HG03280 (cell line): ENCODE data around the gene IL16.
A peak's percentile ranks its signal among the peaks of the same experiment; 100 is the strongest.

Source experiments
- ATAC-seq: cut with Tn5 transposase; IDR thresholded peaks from one replicate; pipeline ENCODE4 v1.9.1; 2021; ENCODE audit warnings: mild to moderate bottlenecking, moderate library complexity; ENCODE audit not compliant: unreplicated experiment

The IL16 gene

DNA sequence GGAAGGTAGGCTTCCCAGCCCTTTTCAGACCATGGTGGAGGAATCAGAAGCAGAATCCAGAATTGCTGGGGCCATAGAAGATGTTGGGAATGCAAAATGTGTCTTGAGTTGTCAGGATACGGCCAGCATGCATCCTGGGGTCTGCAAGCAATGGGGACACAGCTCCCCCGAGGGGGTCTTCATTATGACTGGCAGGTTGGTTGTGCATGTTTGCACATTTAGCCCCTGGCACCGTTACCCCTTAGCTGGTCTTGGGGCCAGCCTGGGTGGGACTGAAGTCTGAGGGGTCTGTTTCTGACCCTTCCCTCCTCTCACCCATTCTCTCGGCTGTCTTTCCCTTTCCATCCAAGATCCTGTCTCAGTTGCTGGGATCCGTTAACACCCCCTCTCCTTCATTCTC, 76.5 kb downstream of the IL16 start:
- ATAC-seq = no peak

DNA sequence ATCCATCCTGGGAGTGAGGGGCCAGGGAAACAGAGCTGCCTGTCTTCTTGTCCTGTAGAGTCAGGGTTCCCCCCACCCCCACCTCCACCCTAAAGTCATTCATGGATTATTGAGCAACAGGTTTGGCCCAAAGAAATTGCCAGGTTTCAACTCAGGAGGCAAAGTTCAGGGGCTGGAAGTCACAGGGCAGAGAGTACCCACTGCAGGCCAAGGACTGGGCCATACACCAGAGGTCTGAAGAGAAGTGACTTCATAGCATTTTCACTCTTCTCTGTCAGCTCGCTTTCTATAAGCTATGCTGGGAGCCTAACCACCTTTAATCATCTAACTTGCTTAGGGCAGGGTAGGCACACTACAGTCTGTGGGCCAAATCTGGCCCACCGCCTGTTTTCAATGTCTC, 77.2 kb downstream of the IL16 start:
- no peak for ATAC-seq

DNA sequence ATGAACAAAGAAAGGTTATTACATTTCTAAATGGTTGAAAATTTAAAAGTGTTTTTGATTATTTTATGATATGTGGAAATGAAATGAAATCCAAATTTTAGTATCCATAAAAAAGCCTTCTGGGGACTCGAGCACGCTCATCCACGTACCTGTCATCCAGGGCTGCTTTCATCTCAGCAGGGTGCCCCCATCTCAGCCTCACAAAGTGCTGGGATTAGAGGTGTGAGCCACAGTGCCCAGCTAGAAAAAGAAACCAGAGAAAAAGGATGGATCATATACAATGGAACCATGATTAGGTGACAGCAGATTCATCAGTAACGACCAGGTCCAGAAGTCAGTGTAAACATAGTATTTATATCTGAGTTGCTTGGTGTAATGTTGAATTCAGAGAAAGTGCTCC, 77.6 kb downstream of the IL16 start:
- no peak for ATAC-seq

DNA sequence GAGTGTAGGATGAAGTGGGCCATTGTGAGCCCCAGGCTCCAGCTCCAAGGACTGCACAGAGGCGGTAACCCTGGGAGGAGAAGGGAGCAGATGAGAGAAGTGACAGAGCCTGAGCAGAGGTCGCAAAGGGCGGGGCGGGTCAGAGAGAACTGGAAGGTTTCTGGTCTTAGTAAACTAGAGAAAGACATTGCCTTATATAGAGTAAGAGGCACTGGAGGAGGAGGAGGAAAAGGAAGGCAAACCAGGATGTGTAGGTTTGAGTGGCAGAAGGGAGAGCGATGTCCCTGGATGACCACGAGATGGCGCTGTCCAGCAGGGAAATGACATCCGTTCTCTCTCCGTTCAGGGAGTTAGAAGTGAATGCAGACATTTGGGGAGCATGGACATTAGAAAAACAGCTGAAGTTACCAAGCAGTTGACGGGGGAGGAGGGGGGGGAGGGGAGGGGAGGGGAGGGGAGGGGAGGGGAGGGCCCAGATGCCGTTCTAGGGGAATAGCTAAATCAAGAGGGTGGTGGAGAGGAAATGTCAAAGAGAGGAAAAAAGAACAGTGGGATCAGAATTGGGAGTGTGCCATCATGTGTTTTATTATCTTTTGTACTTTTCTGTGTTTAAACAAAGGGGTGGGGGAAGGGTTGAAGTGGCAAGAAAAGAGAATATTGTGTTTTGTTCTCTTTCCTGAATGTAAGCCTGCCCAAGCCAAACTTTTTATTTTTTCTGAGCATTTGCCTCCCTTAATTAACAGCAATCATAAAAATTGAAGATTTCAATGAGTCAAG, 78.4 kb downstream of the IL16 start:
- peak; percentile 75 for ATAC-seq

DNA sequence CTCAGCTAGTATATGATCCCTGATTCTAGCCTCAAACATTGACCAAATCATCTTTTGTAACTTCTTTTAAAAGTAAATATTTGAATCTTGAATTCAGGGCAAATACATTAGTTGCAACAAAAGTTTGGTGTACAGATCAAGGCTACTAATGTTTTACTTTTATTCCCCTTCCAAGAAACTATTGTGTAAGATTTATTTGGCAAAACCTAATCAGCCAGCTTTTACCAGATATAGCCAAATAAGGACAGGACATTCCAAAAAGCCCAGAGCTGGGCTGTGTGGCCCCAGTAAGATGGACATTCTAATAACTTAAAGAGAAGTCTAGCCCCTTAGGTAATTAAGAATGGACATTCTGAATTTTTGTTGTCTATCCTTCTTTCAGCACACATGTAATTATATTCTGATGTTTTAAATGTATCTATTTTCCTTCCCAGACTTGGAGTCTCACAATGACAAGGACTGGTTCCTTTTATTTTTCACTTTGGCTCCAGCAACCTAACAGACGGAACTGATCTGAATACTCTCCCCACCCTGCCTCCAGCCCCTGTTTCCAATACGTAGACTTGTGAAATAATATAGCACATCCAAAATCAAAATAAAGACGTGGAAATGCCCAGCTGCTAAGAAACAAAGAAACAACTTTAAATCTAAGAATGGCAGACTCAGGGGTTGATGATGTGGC, 79.2 kb downstream of the IL16 start:
- ATAC-seq = no peak

DNA sequence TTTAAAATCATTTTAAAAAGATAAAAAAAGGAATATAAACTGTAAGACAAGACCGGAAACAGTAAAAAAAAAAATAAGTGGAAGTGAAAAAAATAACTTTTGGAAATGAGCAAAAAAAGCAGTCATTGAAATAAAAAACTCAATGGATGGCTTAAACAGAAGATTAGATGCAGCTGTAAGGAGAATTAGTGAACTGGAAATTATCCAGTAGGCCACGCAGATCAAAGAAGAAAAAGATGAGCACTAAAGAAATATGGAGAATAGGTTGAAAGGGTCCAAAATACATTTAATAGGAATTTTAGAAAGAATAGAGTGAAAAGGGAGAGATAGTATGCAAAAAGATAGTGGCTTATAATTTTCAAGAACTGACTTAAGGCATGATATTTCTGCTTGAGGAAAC, 80.3 kb downstream of the IL16 start:
- ATAC-seq = no peak

DNA sequence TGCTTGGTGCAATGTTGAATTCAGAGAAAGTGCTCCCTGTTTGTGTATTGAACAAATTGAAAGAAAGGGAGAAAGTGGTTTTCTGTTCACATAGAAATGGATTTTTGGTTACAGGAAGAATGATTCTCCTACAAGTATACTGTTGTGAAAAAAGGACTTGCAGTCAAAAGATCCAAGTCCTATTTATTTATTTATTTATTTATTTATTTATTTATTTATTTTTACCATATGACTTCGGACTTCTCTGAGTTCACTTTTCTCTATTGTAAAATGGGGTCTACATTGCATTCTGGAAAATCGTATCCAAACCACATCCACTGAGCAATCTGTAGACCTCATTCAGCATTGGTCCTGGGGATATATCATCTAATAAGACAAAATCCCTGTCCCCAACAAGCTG, 81.2 kb downstream of the IL16 start:
- no peak for ATAC-seq

DNA sequence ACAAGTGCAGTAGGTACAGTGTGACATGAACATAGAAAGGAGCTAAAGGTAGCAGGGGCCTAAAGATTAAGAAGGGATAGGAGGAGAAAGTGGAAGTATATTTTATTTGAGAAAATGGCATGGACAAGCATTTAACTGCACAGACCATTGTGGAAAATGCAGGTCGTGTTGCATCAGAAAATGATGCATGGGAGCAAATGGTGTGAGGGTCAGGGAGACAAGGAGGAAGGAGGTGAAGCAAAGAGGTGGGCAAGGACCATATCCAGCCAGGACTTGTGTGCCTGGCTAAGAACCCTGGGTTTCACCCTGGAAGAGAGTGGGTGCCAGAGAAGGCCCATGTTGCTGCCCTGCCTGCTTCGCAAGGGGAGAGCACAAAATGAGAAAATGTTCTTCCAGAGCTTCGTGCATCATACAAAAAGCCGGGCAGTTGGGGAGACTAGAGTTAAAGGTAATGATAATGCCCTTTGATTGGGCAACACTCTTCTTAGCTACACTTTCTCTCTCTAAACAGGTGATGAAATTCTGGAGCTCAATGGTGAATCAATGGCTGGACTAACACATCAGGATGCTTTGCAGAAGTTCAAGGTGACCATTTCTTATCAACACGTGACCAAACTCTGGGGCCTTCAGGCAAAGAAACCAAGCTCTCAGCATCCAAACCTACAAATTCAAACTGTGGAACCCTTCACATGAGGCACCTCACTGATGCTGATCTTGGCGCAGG, 81.8 kb downstream of the IL16 start:
- no peak for ATAC-seq

DNA sequence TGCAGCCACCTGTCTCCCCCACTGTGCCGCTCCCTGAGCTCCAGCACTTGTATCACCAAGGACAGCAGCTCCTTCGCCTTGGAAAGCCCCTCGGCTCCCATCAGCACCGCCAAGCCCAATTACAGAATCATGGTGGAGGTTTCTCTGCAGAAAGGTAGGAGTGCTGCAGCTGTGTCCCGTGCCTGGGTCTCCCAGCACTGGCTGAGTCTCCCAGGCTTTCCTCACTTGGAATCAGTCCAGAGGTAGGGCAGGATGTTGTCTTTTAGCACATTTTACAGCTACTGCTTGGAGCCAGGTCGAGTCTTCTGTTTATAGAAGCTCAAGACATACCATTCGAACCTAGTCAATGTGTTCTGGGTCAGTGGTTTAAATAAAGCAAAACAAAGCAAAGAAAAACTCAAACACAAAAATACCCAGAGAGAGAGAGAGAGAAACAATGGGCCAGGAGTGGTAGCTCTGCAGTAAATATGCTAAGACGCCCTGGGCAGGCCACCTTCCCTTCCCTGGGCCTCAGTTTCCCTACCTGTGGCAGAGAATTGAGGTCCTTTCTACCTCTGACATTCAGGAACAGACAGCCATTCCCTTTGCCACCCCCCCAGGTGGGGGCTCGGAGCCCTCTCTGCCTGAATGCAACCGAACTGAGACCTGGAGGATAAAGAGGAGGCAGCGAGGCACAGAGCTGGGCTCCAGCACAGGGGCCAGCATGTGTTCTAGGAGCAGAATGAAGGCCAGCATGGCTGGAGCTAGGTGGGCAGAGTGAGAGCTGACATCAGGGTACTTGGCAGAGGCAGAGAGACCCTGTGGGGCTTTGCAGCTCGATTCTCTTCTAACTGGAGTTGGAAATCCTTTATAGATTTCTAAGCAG, 83.2 kb downstream of the IL16 start:
- ATAC-seq = no peak

DNA sequence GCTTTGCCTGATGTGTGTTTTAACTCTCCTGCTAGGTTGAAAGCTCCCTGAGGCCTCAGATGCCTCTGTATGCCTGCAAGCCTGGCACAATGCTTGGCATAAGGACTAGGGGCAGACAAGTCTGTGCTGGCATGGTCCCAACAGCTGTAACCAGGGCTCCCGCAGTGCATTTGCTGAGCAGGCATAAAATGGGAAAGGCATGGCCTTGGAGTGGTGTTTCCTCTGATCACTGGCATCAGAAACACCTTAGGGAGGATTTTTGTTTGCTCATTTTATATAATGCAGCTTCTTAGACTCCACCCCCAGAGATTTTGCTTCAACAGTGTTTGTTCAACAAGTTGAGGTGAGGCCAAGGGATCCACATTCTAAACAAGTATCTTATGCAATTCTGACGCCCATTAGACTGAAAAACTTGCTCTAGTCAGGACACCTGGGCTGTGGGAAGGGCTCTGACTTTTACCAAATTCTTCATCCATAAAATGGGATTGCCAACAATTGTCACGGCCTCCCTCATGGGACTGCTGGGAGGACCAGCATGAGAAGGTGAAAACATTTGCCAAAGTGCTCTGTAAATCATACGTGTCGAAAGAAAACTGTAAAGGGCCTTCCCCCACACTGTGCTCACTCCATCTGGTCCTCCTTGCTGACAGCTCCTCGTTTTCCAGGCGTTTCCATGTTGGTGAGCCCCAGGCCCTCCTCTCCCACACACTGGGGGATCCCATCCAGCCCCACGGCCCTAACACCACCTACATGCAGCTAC, 84.2 kb downstream of the IL16 start:
- no peak for ATAC-seq

DNA sequence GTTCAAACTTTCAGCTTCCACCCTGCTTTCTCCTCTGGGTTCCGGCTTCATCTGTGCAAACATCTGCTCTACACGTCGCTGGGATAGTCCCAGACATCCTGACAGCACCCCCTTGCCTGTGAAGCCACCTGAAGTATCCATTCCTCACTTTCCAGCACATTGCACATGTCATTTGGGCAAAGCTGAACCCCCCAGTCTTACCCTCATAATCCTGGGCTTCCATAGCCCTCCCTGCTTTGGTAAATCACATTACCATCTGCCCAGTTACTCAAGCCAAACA, 84.7 kb downstream of the IL16 start:
- ATAC-seq = no peak

DNA sequence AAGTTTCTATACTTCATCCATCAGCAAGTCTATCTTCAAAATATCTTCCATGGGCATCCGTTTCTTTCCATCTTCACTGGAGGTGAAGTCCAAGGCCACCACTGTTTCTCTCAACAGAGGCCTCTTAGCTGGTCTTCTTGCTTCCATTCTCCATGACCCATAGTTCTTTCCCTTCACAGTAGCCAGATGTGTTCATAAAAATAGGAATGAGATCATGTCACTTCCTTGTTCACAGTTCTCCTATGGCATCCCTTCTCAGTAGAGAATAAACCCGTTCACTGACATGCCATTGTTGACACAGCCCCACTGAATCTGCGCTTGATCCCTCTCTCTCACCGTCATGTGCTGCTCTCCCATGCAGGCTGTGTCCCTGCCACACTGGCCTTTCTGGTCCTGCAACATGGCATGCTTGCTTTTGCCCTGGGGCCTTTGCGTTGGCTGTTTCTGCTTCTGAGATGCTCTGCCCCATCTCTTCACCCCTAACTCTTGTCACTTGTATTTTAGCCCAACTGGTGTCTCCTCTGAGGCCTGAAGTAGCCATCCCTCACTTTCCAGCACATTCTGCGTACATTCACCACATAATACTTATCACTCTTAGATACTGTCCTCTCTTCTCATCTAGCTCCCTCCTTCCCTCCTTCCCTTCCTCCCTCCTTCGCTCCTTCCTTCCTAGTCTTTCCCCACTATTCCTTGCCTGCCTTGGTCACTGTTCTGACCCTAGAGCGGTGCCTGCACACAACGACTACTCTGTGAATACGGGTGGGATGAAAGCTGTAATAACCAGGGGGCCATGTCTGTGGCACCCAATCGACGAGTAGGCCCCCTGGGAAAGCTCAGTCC, 85.3 kb downstream of the IL16 start:
- no peak for ATAC-seq

DNA sequence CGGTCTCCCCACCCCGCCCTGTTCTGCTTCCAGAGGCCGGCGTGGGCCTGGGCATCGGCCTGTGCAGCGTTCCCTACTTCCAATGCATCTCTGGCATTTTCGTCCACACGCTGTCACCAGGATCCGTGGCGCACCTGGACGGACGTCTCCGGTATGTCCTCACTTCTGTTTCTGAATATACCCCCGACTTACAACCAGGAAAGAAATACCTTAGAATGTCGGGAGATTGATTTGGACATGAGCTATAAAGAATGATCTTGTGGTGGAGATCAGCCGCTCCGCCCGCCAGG, 85.9 kb downstream of the IL16 start:
- no peak for ATAC-seq

DNA sequence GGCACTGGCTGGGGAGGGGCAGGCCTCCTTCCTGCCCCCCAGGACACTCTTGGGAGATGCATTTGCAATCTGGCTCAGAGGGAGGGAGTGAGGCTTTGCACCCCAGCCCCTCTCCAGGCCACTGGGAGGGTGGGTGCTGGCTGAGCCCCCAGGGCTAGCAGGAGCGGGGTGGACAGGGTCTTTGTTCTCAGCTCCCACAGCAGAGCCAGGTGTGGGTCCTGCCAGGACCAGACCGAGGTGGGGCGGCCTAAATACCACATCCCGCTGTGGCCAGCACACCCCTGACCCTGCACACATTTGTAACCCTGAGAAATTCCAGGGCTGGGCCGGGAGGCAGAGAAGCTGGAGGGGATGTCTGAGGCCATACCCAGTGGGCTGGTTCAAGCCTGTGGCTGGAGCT, 86.2 kb downstream of the IL16 start:
- ATAC-seq = no peak

DNA sequence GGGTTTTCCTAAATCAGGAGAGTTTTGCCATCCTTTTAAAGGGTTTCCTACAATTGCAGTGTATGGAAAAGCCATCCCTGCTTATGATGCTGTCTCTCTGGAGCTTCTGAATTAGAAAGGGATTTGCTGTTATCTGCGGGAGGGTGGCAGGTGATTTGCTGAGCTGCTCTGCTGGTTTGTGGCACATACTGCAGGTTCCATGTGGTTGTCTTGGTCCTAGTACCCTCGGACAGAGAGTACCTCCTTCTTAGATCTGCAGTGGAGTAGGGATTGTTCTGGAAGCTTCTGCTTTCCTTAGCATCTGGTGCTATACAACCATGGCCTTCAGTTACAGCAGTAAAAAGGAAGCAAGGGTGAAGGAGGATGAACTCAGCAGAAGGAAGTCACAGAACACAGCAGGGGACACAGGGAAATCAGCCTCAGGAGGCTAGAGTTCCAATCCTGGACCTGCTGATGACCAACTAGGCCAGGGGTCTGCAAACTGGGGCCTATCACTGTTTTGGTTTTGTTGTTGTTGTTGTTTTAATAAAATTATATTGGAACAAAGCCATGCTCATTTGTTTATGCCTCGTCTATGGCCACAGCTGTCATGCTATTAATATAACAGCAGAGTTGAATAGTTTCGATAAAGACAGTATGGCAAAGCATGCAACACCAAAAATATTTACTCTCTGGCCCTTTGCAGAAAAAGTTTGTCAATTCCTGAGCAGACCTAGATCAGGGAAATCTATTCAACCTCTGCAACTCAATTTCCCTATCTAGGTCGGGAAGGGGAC, 87.8 kb downstream of the IL16 start:
- ATAC-seq = peak; percentile 56

DNA sequence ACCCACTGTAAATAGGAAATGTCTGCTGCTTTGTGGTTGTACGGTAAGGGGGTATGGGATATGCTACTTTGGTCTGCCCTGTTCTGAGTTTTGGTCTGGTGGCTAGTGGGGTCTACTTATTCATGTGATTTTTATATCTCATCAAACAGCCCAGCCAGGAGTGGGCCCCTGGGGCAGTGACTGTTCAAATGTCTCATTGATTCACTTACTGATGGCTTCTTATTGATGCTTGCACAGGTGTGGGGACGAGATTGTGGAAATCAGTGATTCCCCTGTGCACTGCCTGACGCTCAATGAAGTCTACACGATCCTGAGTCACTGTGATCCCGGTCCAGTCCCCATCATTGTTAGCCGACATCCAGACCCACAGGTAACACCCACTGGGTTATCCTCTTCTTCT, 88.8 kb downstream of the IL16 start:
- no peak for ATAC-seq

DNA sequence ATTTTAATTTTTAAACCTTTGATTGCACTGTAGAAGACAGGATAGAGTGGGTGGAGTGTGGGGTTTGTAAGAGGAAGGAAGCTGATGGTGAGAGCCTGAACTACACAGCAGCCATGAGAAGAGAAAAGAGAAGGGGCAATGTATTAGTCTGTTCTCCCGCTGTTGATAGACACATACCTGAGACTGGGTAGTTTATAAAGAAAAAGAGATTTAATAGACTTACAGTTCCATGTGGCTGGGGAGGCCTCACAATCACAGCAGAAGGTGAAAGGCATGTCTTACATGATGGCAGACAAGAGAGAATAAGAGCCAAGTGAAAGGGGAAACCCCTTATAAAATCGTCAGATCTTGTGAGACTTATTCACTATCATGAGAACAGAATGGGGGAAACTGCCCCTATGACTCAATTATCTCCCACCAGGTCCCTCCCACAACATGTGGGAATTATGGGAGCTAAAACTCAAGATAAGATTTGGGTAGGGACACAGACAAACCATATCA, 90.0 kb downstream of the IL16 start:
- no peak for ATAC-seq

DNA sequence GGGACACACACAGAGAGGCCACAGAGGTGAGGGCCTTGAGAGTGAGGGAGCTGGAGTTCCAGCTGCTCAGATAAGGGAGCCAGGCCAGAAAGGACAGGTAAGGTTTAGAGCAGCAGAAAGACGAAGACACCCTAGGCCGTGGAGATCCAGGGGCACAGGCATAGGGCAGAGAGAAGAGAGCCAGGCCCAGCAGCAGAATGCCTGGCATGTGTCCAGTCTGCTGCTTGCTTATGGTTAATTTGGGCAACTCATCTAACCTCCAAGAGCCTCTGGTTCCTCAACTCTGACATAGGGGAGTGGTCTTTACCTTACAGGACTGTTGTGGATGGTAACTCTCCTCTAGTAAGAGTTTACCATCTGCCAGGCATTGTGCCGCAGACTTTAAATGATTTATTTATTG, 91.4 kb downstream of the IL16 start:
- ATAC-seq = no peak

DNA sequence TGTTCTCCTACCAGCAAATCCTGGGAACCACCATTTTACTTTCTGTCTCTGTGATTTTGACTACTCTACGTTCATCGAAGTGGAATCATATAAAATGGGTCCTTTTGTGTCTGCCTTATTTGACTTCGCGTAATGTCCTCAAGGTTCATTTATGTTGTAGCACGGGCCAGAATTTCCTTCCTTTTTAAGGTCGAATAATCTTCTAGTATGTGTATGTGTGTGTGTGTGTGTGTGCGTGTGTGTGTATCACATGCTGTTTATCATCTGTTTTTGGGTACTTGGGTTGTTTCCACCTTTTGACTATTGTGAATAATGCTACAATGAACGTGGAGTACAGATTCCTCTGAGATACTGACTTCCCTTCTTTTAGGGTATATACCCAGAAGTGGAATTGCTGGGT, 91.9 kb downstream of the IL16 start:
- ATAC-seq = no peak
